Embryonic facial prominence (tissue), 1 donor: ENCODE measurements around the gene PRKAG2.

Experiments used
- DNase-seq: peaks from one replicate; pipeline ENCODE4 v3.0.0-alpha.2; 2016; ENCODE audit errors: extremely low spot score

PRKAG2 gene

GRCh38 chr7:151727579-151728285 is 149.2 kb downstream of the PRKAG2 start:
- DNase-seq, result no peak

- DNase-seq, result no peak
Measured at GRCh38 chr7:151726652-151727578, 150.0 kb downstream of the PRKAG2 start.

GRCh38 chr7:151725844-151726651 is 150.9 kb downstream of the PRKAG2 start:
- DNase-seq, result no peak

GRCh38 chr7:151724920-151725584 is 151.9 kb downstream of the PRKAG2 start:
- DNase-seq, result no peak

GRCh38 chr7:151724250-151724915 is 152.5 kb downstream of the PRKAG2 start:
- no peak for DNase-seq

GRCh38 chr7:151723321-151723720 is 153.6 kb downstream of the PRKAG2 start:
- no peak for DNase-seq

- DNase-seq, result no peak
Measured at GRCh38 chr7:151722533-151722932, 154.4 kb downstream of the PRKAG2 start.

- DNase-seq, result no peak
Measured at GRCh38 chr7:151721694-151722093, 155.2 kb downstream of the PRKAG2 start.

- DNase-seq, result no peak
Measured at GRCh38 chr7:151721236-151721635, 155.7 kb downstream of the PRKAG2 start.

- DNase-seq, result no peak
Measured at GRCh38 chr7:151720280-151720679, 156.6 kb downstream of the PRKAG2 start.

- no peak for DNase-seq
Measured at GRCh38 chr7:151719897-151720242, 157.0 kb downstream of the PRKAG2 start.

- DNase-seq, result no peak
Measured at GRCh38 chr7:151719031-151719896, 157.7 kb downstream of the PRKAG2 start.

- no peak for DNase-seq
Measured at GRCh38 chr7:151717918-151718317, 159.0 kb downstream of the PRKAG2 start.

GRCh38 chr7:151717415-151717814 is 159.5 kb downstream of the PRKAG2 start:
- no peak for DNase-seq

GRCh38 chr7:151716323-151716722 is 160.6 kb downstream of the PRKAG2 start:
- no peak for DNase-seq

GRCh38 chr7:151715666-151716315 is 161.1 kb downstream of the PRKAG2 start:
- no peak for DNase-seq

- no peak for DNase-seq
Measured at GRCh38 chr7:151714201-151714600, 162.7 kb downstream of the PRKAG2 start.

GRCh38 chr7:151712810-151713125 is 164.1 kb downstream of the PRKAG2 start:
- DNase-seq, result no peak

GRCh38 chr7:151711906-151712809 is 164.8 kb downstream of the PRKAG2 start:
- DNase-seq, result no peak
